HG03135 (cell line): ENCODE data around the gene TRABD.

Experiments
- ATAC-seq: cut with Tn5 transposase; IDR thresholded peaks from one replicate; pipeline ENCODE4 v1.9.1; 2021; ENCODE audit warnings: mild to moderate bottlenecking, moderate library complexity; ENCODE audit not compliant: unreplicated experiment

Gene TRABD

DNA sequence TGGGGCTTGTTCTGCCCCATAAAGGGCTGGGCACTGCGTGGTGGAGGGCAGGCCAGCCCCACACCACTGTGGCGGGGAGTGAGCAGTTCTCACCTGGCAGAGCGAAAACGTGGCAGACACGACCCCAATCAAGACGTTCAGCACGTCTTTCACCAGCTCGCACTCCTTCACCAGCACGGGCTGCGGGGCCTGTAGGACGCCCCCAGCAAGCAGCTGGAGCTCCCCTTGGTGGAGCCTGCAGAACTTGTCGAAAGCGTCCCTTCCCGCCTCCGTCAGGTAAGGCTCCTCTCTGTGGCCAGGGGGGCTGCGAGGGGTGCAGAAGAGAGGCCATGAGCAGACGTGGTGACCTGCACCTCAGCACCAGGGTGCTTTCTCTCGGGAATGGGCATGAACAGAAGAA lies 47.5 kb downstream of the TRABD start:
- no peak for ATAC-seq

DNA sequence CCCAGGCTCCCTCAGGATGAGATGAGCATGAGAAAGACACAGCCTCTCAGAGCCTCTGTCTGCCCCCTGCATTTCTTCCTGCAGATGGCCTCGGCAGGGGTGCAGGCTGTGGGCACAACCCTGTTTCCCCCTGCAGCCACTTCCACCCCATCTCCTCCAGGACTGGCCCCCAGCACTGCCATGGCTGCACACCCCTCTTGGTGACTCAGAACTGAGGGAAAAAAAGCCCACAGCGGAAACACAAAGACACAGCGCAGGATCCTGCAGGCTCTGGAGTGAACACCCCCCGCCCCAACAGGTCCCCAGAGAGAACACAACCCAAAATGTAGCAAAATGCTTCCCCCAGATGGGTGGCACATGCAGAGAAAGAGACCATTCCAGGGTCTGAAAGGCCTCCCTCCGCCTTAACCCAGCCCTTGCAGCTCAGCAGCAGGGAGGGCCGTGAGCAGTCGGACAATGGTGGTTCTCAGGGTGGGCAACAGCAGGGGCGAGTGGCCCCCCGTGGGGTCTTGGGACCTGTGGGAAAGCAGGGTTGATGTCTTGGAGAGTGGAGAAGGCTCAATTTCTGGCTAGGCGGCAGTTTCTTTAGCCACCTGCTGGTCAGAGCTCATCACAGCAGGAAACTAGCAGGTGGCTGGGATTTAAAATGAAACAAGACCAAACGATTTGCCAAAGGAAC lies 51.2 kb downstream of the TRABD start:
- ATAC-seq = no peak

DNA sequence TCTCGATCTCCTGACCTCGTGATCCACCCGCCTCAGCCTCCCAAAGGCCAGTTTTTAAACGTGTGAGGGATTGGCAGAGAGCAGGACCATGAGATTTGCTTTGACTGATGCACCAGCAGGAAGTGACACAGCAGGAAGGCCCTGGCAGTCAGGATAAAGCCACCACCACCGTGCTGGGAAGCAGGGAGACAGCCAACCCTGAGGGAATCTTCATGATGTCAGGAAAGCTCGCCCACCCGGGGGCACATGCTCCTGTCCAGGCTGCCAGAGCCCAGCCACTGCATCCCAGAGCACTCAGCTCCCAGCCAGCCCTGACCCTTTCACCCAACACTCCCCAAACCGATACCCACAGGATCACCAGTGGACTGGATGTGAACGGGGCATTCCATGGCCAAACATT lies 53.0 kb downstream of the TRABD start:
- no peak for ATAC-seq

DNA sequence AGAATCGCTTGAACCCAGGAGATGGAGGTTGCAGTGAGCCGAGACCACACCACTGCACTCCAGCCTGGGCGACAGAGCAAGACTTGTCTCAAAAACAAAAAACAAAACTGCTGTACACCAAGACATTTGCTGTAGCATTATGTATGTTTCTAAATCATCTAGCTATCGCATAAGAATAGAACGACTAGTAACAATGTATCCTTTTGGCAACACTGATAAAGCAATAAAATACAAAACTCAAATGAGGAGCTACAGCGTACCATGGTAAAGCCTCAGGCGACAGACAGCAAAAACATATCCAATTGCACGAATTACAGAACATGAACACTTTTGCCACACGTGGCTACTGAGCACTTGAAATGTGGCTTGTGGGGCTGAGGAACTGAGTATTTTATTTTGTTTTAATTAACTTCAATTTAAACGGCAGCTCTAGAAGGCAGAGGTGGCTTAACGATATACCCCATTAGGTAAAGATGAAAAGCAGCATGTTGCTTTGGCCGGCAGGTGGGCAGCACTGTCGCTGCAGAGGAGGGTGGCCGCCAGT lies 56.8 kb downstream of the TRABD start:
- ATAC-seq = no peak

DNA sequence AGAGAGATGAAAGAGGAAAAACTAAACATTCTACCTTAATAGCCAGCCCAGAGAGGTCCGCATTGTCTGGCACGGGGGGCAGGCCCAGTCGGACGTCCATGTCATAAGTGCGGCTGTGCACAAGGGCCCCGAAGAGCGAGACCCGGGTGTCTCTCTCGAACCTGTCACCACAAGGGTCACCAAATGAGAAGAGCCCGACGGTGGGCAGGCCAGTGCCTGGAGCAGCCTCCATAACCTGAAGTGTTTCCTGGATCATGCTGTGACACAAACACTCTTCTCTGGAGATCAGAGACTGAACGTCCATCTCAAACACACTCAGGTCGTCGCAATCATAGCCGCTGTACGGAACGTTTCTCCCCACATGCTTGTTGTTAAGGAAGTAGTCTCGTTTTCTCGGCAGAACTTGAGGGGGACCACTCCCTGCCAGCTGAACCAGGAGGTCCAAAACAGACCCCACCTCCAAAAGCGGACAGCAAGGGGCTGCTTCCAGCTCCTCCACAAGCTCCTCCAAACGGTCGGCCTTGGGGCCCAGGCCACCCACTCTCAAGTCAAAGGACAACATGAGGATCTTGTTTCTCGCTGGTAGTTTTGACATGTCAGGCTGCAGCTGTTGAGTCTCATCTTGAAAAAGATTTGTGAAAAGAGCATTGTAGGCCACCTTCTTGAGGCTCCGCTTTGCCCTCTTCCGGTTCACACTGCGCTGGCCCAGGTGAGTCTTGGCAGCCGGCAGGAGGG lies 58.1 kb downstream of the TRABD start:
- ATAC-seq = no peak

DNA sequence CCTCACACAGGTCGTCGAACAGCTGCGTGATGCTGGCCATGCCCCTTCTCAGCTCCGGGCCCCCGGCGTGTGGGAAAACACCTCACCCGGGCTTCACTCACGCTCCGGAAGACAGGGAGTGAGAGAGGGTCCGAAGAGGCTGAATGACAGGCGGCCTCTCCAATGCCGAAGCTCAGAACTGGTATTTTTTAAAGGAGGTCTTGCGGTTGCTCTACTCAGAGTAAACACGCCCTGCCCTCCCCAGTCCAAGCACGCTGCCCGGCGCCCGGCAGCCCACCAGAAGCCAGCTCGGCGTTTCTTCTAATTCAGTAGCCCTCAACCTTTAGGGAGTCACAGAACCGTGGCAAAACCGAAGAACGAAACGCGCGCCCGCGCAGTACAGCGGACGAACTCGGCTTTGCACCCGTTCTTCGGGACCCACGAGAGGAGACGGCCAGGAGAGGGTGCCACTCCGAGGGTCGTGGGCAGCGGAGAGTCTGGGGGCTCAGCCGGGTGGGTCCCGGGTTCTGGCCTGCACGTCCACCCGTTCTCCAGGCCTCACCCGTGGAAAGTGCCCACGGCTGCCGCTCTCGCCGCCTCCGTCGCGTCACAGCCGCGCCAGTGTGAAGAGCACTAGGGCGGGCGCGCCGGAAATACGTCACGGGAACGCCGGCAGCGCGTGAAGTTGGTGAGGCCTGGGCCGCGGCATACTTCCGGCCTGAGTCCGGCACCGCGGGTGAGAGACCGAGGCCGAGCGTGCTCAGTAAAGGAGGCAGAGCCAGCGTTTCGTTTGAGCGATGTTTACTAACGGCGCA lies 58.9 kb downstream of the TRABD start, which contains the start of gene TUBGCP6:
TUBGCP6 (minus strand) TSS at position 604 of the 794 bp plus-strand sequence; CDS start at position 40, 564 bp downstream.
- peak; percentile 67 for ATAC-seq

DNA sequence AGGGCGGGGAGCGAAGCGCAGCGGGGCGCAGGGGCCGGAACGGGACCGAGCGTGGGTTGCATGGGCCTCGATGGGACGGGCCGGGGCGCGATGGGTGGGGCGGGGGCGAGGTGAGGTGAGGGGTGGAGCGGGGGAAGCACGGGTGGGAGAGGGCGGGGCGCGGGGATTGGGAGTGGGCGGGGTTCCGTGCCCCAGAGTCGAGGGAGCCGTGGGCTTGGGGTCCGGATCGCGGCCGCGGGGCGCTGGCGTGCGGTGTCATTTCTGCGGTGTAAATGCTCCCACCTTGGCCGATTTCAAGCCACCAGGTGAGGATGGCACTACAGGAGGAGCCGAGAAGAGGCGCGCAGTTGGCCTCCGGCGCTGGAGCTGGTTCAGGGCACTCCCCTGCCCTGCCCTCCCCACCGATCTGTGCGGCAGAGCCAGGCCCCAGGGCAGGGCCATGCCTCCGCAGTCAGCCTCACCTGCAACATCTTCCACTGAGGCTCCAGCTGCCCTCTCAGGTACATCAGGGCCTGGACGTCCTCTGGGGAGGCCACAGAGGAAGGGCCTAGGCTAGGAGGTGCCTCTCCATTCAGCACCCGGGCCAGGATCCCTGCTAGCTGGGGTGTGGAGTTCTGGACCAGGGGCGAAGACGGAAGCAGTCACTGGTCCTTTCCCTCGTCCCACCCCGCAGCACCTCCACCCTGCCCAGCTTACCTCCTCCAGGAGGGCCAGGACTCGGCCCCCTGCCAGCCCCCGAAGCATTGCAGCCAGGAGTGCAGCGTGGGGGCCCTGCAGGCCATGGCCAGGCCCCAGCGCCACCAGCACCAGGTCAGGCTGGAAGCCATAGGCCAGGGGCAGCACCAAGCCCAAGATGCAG lies 59.7 kb downstream of the TRABD start:
- no peak for ATAC-seq

GRCh38 chr22:50246242-50247175 lies 60.8 kb downstream of the TRABD start:
- no peak for ATAC-seq

DNA sequence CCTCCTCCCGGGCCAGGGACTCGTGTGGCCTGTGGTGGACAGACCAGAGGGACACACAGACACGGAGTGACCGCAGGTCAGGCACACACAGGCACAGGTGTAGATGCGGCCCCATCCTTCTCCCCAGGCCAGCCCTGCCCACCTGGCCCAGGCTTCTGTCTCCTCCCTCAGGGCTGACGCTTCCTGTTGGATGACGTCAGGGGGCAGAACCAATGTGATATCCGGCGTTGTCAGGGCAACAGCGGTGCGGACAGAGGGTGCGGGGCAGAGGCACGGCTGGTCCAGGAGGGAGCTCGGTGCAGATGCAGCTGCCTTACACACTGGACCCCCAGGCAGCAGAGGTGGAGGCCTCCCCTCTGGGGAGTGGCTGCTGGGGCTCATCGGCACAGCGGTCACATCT lies 62.0 kb downstream of the TRABD start:
- no peak for ATAC-seq

DNA sequence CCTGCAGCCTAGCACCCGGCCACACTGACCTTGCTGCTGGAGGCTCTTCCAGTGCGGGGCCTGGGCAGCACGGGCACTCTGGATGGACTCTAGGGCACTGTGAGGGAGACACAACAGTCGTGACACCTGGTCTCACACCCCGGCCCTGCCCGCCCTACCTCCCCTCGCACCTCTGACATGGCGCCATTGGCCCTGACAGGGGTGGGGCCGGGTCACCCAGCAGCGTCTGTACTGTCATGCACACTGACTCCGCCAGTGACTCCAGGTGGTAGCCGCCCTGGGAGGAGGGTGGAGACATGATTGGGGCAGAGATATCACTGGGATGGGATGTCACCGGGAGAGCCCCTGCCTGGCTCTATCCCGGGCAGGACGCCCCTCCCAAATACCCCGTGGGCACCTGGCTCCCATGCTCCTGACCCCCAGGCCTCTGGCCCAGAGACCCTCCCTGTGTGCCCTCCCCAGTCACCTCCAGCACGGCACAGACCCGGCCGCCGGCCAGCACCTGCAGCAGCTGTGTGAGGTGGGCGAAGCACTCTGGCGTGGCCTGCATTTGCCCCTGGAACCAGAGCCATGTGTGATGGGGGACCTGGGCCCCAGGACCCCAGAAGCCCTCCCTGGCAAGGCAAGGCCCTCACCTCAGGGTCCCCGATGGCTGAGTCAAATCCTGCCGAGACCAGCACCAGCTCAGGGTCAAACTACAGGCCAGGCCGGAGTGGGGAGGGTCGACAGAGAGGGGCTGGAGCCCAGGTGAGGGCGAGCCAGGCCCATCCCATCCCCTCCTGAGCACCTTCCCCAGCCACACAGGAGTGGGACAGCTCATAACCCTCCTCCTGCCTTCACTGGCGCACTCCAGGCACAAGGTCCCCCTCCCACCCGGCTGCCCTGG lies 62.7 kb downstream of the TRABD start:
- no peak for ATAC-seq
